Hematopoietic multipotent progenitor cell treated with erythropoietin and hydrocortisone succinate and interleukin-3 and kit ligand, for 6 days (in vitro differentiated cells): Measurements from ENCODE around the gene CADPS.

Experiments used
- DNase-seq: peaks from one replicate; pipeline ENCODE4 v3.0.0-alpha.2; 2015

Gene CADPS

GRCh38 chr3:62482961-62483360 lies 392.3 kb downstream of the CADPS start:
- no peak for DNase-seq

- no peak for DNase-seq
Measured at GRCh38 chr3:62481962-62482361, 393.3 kb downstream of the CADPS start.

GRCh38 chr3:62480056-62480455 lies 395.2 kb downstream of the CADPS start:
- DNase-seq, result no peak

GRCh38 chr3:62479326-62479725 lies 395.9 kb downstream of the CADPS start:
- no peak for DNase-seq

- no peak for DNase-seq
Measured at GRCh38 chr3:62475306-62475705, 399.9 kb downstream of the CADPS start.

- no peak for DNase-seq
Measured at GRCh38 chr3:62467966-62468722, 407.1 kb downstream of the CADPS start.

- DNase-seq, result no peak
Measured at GRCh38 chr3:62462788-62463187, 412.4 kb downstream of the CADPS start.

- no peak for DNase-seq
Measured at GRCh38 chr3:62462104-62462762, 413.0 kb downstream of the CADPS start.

GRCh38 chr3:62454916-62455315 lies 420.3 kb downstream of the CADPS start:
- no peak for DNase-seq

- no peak for DNase-seq
Measured at GRCh38 chr3:62453448-62453847, 421.8 kb downstream of the CADPS start.

- no peak for DNase-seq
Measured at GRCh38 chr3:62451211-62451887, 423.9 kb downstream of the CADPS start.

GRCh38 chr3:62446337-62446940 lies 428.8 kb downstream of the CADPS start:
- no peak for DNase-seq

- DNase-seq, result peak; percentile 2
Measured at GRCh38 chr3:62445275-62445674, 429.9 kb downstream of the CADPS start.

- DNase-seq, result no peak
Measured at GRCh38 chr3:62439978-62440377, 435.2 kb downstream of the CADPS start.

- DNase-seq, result no peak
Measured at GRCh38 chr3:62439176-62439813, 435.9 kb downstream of the CADPS start.

- no peak for DNase-seq
Measured at GRCh38 chr3:62436785-62437184, 438.4 kb downstream of the CADPS start.

GRCh38 chr3:62433396-62433795 lies 441.8 kb downstream of the CADPS start:
- no peak for DNase-seq

GRCh38 chr3:62421207-62421606 lies 454.0 kb downstream of the CADPS start:
- DNase-seq, result no peak

- DNase-seq, result no peak
Measured at GRCh38 chr3:62416144-62416543, 459.1 kb downstream of the CADPS start.

GRCh38 chr3:62415312-62415801 lies 459.9 kb downstream of the CADPS start:
- no peak for DNase-seq

- DNase-seq, result no peak
Measured at GRCh38 chr3:62414786-62415185, 460.4 kb downstream of the CADPS start.

GRCh38 chr3:62413687-62414086 lies 461.5 kb downstream of the CADPS start:
- DNase-seq, result no peak

GRCh38 chr3:62406945-62407344 lies 468.3 kb downstream of the CADPS start:
- DNase-seq, result no peak
